NCI-H1092 treated with DMSO at 0.1 percent for 48 hours (cell line): ENCODE measurements around the gene CCDC38.
A peak's percentile ranks its signal among the peaks of the same experiment; 100 is the strongest.
"Not testable (repeated sequence)": the region's sequence is repeated elsewhere in the genome, so short reads cannot be mapped to it uniquely, and the experiment has no call there.

Experiments used
- DNase-seq: peaks from one replicate; lab custom pipeline; 2025; lab: John Stamatoyannopoulos, UW

CCDC38 gene

GRCh38 chr12:95942524-95943329 is at the start of gene CCDC38:
TSS of gene CCDC38 (minus strand) at chr12:95942614. CDS start at chr12:95936509, 6,105 bp downstream.
- peak; percentile 74 for DNase-seq

- DNase-seq: no peak
These were observed 47.7 kb upstream of the CCDC38 start for GRCh38 chr12:95990136-95990535.

- no peak for DNase-seq
These were observed 47.2 kb upstream of the CCDC38 start for GRCh38 chr12:95989504-95990123.

DNA sequence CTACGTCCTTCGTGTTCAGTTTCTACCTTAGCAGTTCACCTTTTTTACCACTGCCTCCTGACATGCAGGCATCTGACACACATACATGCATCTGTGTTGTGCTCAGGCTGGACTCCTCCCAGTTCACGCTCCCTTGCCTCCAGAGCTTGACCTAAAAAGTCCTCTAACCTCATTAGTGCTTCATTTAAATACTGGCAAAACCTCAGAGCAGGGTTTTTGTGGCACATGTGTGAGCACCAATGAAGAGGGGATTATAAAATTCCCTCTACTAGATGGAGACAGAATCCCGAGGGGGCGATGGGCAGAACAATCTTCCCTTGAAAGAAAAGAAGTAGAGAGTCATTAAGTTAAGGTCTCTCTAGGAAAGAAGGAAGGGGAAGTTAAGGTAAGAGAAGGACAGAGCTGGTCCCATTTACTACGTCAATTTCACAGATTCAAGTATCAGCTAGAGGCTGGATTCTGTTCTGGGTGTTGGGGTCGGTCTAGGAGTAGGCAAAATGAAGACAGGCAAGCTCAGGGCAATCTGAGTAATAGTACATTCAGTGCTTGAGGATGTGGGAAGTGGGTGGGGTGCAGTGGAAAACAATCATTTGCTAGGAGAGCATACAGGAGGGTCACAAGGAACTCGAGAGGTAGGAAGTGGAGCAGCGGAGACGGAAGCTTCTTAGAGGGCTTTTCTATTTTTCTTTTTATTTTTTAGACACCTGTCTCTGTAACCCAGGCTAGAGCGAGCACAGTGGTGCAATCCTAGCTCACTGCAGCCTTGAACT is 46.3 kb upstream of the CCDC38 start:
- DNase-seq: no peak

DNA sequence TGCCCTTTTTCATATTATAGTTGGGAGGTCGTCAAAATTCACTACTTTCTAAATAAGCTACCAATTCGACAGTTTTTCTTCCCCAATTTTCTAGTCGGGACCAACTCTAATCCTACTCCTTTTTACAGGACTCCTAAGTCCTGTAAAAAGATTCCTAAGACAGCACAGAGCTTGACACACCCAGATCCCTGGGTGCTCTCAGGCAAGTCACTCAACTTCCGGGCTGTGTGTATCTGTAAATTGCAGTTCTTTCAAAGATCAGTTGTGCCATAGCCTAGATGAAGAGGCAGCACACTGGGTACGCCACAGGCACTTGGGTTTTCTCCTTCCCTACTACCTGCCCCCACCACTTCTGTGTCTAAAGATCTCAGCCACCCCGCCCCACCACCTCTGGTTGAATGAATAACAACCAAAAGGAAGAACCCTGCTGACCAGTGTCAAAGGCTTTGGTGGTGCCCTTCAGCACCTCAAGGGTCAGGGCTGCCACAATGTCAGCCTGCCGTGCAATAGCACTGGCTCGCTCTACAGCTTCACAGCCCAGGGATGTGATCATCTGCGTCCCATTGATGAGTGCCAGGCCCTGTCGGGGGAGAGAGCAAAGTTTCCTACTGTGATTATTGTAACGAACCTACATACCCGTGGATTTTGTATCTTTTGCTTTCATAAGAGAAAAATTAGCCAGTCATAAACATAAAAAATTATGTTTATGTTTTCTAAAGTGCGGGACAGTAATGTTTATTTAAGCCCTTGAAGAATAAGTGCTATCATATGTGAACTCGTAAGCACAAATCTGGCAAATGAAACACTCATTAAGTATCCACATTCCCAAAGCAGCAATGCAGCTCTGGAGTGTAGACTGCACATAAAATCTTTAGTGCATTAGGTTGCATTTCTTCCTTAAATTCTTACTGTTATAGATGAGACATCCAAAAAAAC is 44.5 kb upstream of the CCDC38 start:
- no peak for DNase-seq

- no peak for DNase-seq
These were observed 42.3 kb upstream of the CCDC38 start for GRCh38 chr12:95984682-95985081.

- no peak for DNase-seq
These were observed 40.2 kb upstream of the CCDC38 start for GRCh38 chr12:95982602-95983001.

- DNase-seq: no peak
These were observed 38.0 kb upstream of the CCDC38 start for GRCh38 chr12:95980437-95980836.

GRCh38 chr12:95978774-95979173 is 36.4 kb upstream of the CCDC38 start:
- no peak for DNase-seq

GRCh38 chr12:95978351-95978750 is 35.9 kb upstream of the CCDC38 start:
- no peak for DNase-seq

GRCh38 chr12:95977764-95978305 is 35.4 kb upstream of the CCDC38 start:
- no peak for DNase-seq

DNA sequence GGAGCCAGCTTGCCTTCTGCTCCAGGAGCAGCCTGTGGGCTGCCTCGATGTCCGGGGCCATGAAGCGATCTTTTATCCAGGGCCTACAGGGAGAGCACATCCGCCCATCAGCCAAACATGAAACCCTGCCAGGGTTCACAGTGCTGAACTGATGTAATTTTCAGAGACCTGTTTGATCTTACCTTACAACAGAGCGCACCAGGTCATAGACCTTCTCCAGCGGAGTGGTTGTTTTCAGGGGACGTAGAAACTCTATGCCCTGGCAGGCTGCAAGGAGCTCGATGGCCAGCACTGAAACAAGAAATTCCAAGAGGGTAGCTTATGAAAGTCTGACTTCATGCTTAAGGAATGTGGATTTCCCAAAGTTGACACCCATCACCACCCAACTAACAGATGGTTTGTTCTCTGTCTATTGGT is 34.0 kb upstream of the CCDC38 start:
- no peak for DNase-seq

- DNase-seq: no peak
These were observed 33.1 kb upstream of the CCDC38 start for GRCh38 chr12:95975491-95975890.

- DNase-seq: no peak
These were observed 31.9 kb upstream of the CCDC38 start for GRCh38 chr12:95974358-95974757.

- DNase-seq: no peak
These were observed 30.5 kb upstream of the CCDC38 start for GRCh38 chr12:95972832-95973456.

GRCh38 chr12:95970905-95971304 is 28.5 kb upstream of the CCDC38 start:
- no peak for DNase-seq

GRCh38 chr12:95969116-95969515 is 26.7 kb upstream of the CCDC38 start:
- not testable (repeated sequence) for DNase-seq

- no peak for DNase-seq
These were observed 24.9 kb upstream of the CCDC38 start for GRCh38 chr12:95967301-95967700.

DNA sequence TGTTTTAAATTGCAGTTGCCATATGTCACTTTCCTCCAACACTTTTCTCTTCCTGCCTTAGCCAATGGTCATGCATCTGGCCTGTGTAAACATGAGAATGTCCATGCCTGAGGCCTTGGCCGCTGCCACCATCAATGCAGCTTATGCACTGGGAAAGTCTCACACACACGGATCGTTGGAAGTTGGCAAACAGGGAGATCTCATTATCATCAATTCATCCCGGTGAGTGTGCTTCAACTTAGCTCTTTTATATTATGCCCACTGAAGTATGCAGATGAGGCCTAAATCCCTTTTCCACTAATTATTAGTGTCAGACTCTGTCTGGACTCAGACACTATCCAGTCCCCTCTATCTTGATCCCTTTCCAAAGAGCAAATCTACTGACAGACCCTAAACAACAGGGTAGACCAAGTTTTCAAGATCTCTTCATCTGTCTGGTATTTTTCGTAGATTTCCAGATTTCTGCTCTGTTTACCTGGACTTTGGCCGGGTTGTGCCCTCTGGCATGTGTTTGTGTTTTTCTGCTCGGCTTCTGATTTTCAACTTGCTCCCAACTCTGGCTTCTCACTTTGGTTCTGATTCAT is 24.0 kb upstream of the CCDC38 start:
- DNase-seq: no peak

DNA sequence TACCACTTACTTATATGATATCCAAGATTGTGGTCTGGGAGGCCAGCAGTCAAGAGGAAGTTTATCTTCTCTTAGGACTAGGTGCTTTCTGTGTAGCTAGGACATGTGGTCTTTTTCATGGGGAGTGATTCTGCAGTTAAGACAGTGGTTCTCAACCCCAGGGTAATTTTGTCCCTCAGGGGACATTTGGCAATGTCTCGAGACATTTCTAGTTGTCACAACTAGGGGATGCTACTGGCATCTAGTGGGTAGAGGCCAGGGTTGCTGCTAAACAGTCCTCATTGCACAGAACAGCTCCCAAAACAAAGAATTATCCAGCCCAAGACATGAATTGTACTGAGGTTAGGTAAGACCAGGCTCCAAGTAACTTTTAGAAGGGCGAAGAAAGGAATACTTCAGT is 20.7 kb upstream of the CCDC38 start:
- DNase-seq: no peak

- DNase-seq: no peak
These were observed 19.8 kb upstream of the CCDC38 start for GRCh38 chr12:95962222-95962621.
